Measurements from ENCODE around the gene BCL2L14.

DNA sequence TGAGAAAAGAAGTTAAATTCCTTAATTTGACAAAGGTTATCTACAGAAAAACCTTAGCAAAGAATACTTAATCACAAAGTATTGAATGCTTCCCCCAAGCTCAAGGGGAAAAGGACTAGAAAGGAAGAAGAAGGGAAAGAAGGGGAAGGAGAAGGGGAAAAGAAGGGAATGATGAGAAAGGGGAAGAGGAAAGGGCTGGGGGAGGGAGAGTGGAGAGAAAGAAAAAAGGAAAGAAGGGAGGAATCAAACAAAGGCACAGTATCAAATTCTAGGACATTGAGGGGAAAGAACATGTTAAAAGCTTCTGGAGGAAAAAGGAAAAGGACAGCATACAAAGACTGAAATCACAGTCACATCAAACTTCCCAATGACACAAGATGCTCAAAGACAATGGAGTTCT is 70.3 kb downstream of the BCL2L14 start:
- TF ChIP-seq, protein P1, sequence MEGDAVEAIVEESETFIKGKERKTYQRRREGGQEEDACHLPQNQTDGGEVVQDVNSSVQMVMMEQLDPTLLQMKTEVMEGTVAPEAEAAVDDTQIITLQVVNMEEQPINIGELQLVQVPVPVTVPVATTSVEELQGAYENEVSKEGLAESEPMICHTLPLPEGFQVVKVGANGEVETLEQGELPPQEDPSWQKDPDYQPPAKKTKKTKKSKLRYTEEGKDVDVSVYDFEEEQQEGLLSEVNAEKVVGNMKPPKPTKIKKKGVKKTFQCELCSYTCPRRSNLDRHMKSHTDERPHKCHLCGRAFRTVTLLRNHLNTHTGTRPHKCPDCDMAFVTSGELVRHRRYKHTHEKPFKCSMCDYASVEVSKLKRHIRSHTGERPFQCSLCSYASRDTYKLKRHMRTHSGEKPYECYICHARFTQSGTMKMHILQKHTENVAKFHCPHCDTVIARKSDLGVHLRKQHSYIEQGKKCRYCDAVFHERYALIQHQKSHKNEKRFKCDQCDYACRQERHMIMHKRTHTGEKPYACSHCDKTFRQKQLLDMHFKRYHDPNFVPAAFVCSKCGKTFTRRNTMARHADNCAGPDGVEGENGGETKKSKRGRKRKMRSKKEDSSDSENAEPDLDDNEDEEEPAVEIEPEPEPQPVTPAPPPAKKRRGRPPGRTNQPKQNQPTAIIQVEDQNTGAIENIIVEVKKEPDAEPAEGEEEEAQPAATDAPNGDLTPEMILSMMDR (IDR thresholded peaks at IDR 0.05; ENCODE audit: low read depth, low read length, poor library complexity, severe bottlenecking), result no peak
- TF ChIP-seq EZH2phosphoT487 (IDR thresholded peaks at IDR 0.05; ENCODE audit: borderline replicate concordance, low read length), result no peak

All from DOHH2 (cell line).